ENCODE results near the gene PSMB3. TPM values are rescaled to one million over a fixed set of nuclear protein-coding genes. Genes with fewer than 3 reads are reported as not detected.
A peak's percentile ranks its signal among the peaks of the same experiment; 100 is the strongest.

Gene PSMB3
- total RNA-seq, 1 experiment from 2014 or later: 273 TPM

GRCh38 chr17:38703742-38704605 is 48.6 kb upstream of the PSMB3 start (continued):
- TF ChIP-seq ZNF423 (CRISPR knock-in tag; IDR thresholded peaks at IDR 0.05) (peak; percentile 58; the same call in 1 of the 2 replicates), ZBTB43 (CRISPR knock-in tag; IDR thresholded peaks at IDR 0.05) (no peak), ETV6 (CRISPR knock-in tag; IDR thresholded peaks at IDR 0.05) (peak; percentile 37; the same call in 1 of the 2 replicates), FOXK1 (CRISPR knock-in tag; IDR thresholded peaks at IDR 0.05) (peak; percentile 34; the same call in 1 of the 2 replicates), HMGXB4 (CRISPR knock-in tag; IDR thresholded peaks at IDR 0.05) (0 out of 2 replicates have a peak, but pooled peaks have one; percentile 30), NFYB (CRISPR knock-in tag; conservative IDR thresholded peaks at IDR 0.05; ENCODE audit: low read depth) (no peak), SP1 (CRISPR knock-in tag; conservative IDR thresholded peaks at IDR 0.05) (peak; percentile 46; the same call in 1 of the 2 replicates), USF2 (CRISPR knock-in tag; IDR thresholded peaks at IDR 0.05) (peak; percentile 29; the same call in 1 of the 2 replicates), ZNF532 (CRISPR knock-in tag; IDR thresholded peaks at IDR 0.05; ENCODE audit: borderline replicate concordance) (no peak), MLX (CRISPR knock-in tag; IDR thresholded peaks at IDR 0.05) (no peak), ZNF512 (CRISPR knock-in tag; IDR thresholded peaks at IDR 0.05; ENCODE audit: borderline replicate concordance) (no peak), IRF2 (CRISPR knock-in tag; IDR thresholded peaks at IDR 0.05; ENCODE audit: borderline replicate concordance, low read depth) (peak; percentile 63; the same call in 1 of the 2 replicates), ZBTB21 (CRISPR knock-in tag; IDR thresholded peaks at IDR 0.05; ENCODE audit: borderline replicate concordance) (no peak), MXD4 (CRISPR knock-in tag; IDR thresholded peaks at IDR 0.05; ENCODE audit: borderline replicate concordance) (no peak), MAX (CRISPR knock-in tag; IDR thresholded peaks at IDR 0.05) (peak; percentile 73), SMAD4 (CRISPR knock-in tag; IDR thresholded peaks at IDR 0.05) (no peak), TCF7 (CRISPR knock-in tag; IDR thresholded peaks at IDR 0.05; ENCODE audit: low read depth) (0 out of 2 replicates have a peak, but pooled peaks have one; percentile 27)

Measured in WTC11 (cell line).